Right ventricle myocardium superior (tissue), 1 donor: Measurements from ENCODE around the gene AFF2. TPM values are rescaled to one million over a fixed set of nuclear protein-coding genes. Genes with fewer than 3 reads are reported as not detected.

Experiments
- ATAC-seq: fragments of 200-7000 bp; cut with Tn5 transposase; one replicate; pipeline ENCODE4 v1.9.1; 2020; ENCODE audit warnings: mild to moderate bottlenecking; ENCODE audit not compliant: poor library complexity
- DNase-seq: peaks from one replicate; pipeline ENCODE4 v3.0.0-alpha.2; 2020
- intact Hi-C: fragments of 100-400 bp; cut with DNase I; formaldehyde crosslinking; loops from one replicate; pipeline ENCODE4 v1.11.2; 2022
- total RNA-seq: library from RNA; stranded (reverse); fragmentation: NEBNext Ultra II Directional; extraction: Animal tissue kit (Norgen Biotek cat#: 25700); gene quantifications from one replicate; pipeline ENCODE4 v1.2.1, GENCODE V29; 2021
- donor health status: DM: no; HTN: yes; CAD: no; lungs with severe emphysema.

AFF2 gene
- total RNA-seq, 1 donor from 2014 or later, result 0.24 TPM

- DNase-seq (no peak), ATAC-seq (no peak)
- intact Hi-C loops, result no loop called here
Measured at GRCh38 chrX:148788449-148788848, 288.0 kb downstream of the AFF2 start.

GRCh38 chrX:148794350-148794749 lies 293.9 kb downstream of the AFF2 start:
- DNase-seq (no peak), ATAC-seq (no peak)
- intact Hi-C loops, result no loop called here

- DNase-seq (no peak), ATAC-seq (no peak)
- intact Hi-C loops, result no loop called here
Measured at GRCh38 chrX:148804579-148805355, 304.4 kb downstream of the AFF2 start.

GRCh38 chrX:148806145-148806870 lies 305.9 kb downstream of the AFF2 start:
- DNase-seq (no peak), ATAC-seq (no peak)
- intact Hi-C loops, result no loop called here

GRCh38 chrX:148808833-148809232 lies 308.4 kb downstream of the AFF2 start:
- no peak for ATAC-seq
- no peak for DNase-seq
- intact Hi-C loops, result no loop called here

- DNase-seq (no peak), ATAC-seq (no peak)
- intact Hi-C loops, result no loop called here
Measured at GRCh38 chrX:148811236-148811635, 310.8 kb downstream of the AFF2 start.

- DNase-seq, result no peak
- intact Hi-C loops, result no loop called here
- ATAC-seq, result no peak
Measured at GRCh38 chrX:148813422-148813821, 313.0 kb downstream of the AFF2 start.

GRCh38 chrX:148813967-148814366 lies 313.6 kb downstream of the AFF2 start:
- DNase-seq (no peak), ATAC-seq (no peak)
- intact Hi-C loops, result no loop called here

- intact Hi-C loops, result no loop called here
- no peak for DNase-seq
- ATAC-seq, result no peak
Measured at GRCh38 chrX:148815218-148815961, 315.0 kb downstream of the AFF2 start.

GRCh38 chrX:148823986-148824385 lies 323.6 kb downstream of the AFF2 start:
- no peak for ATAC-seq
- intact Hi-C loops, result no loop called here
- DNase-seq, result no peak

- ATAC-seq (no peak), DNase-seq (no peak)
- intact Hi-C loops, result no loop called here
Measured at GRCh38 chrX:148825696-148826095, 325.3 kb downstream of the AFF2 start.

GRCh38 chrX:148836741-148837140 lies 336.3 kb downstream of the AFF2 start:
- no peak for ATAC-seq
- intact Hi-C loops, result no loop called here

GRCh38 chrX:148850631-148851030 lies 350.2 kb downstream of the AFF2 start:
- intact Hi-C loops, result no loop called here
- ATAC-seq, result no peak
- no peak for DNase-seq

More at GRCh38 chrX:148836741-148837140, 336.3 kb downstream of the AFF2 start:
- no peak for DNase-seq

- DNase-seq, result no peak
- intact Hi-C loops, result no loop called here
- no peak for ATAC-seq
Measured at GRCh38 chrX:148854306-148854705, 353.9 kb downstream of the AFF2 start.

GRCh38 chrX:148856505-148856904 lies 356.1 kb downstream of the AFF2 start:
- intact Hi-C loops, result no loop called here
- DNase-seq, result no peak
- ATAC-seq, result no peak

- DNase-seq, result no peak
- intact Hi-C loops, result no loop called here
- ATAC-seq, result no peak
Measured at GRCh38 chrX:148865277-148866210, 365.1 kb downstream of the AFF2 start.

GRCh38 chrX:148867596-148867995 lies 367.2 kb downstream of the AFF2 start:
- intact Hi-C loops, result no loop called here
- no peak for ATAC-seq
- no peak for DNase-seq

GRCh38 chrX:148871422-148872160 lies 371.2 kb downstream of the AFF2 start:
- ATAC-seq, result no peak
- no peak for DNase-seq
- intact Hi-C loops, result no loop called here
